K562 (cell line): ENCODE data around the gene GKAP1.
"Not testable (repeated sequence)": the region's sequence is repeated elsewhere in the genome, so short reads cannot be mapped to it uniquely, and the experiment has no call there.

Experiments
- ELF2 ChIP-seq: fragments of 250-450 bp; sonication (Bioruptor Pico); IDR thresholded peaks from 2 replicates; pipeline ENCODE4 v1.5.0; 2021; ENCODE audit warnings: mild to moderate bottlenecking
- ID3 ChIP-seq, 2 experiments: fragments of 250-450 bp in 1 of 2; fragments of 450-650 bp in 1 of 2; sonication (Bioruptor Pico) in 1 of 2; IDR thresholded peaks; 2 replicates each; pipeline versions ENCODE4 v1.6.1 to v1.8.0; 2016 to 2021; ENCODE audit warnings: mild to moderate bottlenecking in 2 of 2, moderate library complexity in 2 of 2, missing compliant biosample characterization in 1 of 2, missing genetic modification characterization in 1 of 2
- MAFG ChIP-seq: fragments of 450-650 bp; conservative IDR thresholded peaks from 2 replicates; pipeline ENCODE4 v1.6.1; 2016; ENCODE audit warnings: missing genetic modification characterization, missing compliant biosample characterization
- MIER1 ChIP-seq: fragments of 450-650 bp; IDR thresholded peaks from 2 replicates; pipeline ENCODE4 v1.6.1; 2016; ENCODE audit warnings: antibody characterized with exemption, mild to moderate bottlenecking, low read depth
- MTF1 ChIP-seq: fragments of 250-450 bp; sonication (Bioruptor Pico); IDR thresholded peaks from 2 replicates; pipeline ENCODE4 v1.9.0; 2021; ENCODE audit warnings: moderate library complexity, mild to moderate bottlenecking, inconsistent platforms, borderline replicate concordance
- PHB2 ChIP-seq: fragments of 450-650 bp; IDR thresholded peaks from 2 replicates; pipeline ENCODE4 v1.6.1; 2017; ENCODE audit warnings: low read depth
- RAD21 ChIP-seq, 2 experiments: fragments of 250-450 bp in 1 of 2; fragments of 450-650 bp in 1 of 2; sonication (Bioruptor Pico) in 1 of 2; formaldehyde crosslinking in 1 of 2; IDR thresholded peaks in 1 of 2; conservative IDR thresholded peaks in 1 of 2; 2 replicates each; pipeline versions ENCODE4 v1.4.0 to v1.8.0; 2020 to 2022; ENCODE audit warnings: mild to moderate bottlenecking in 2 of 2, moderate library complexity in 1 of 2
- TAF1 ChIP-seq: IDR thresholded peaks from 2 replicates; pipeline ENCODE4 v1.6.1; 2011; ENCODE audit warnings: mild to moderate bottlenecking, low read length, moderate library complexity; ENCODE audit not compliant: insufficient read depth, control insufficient read depth, severe bottlenecking; ENCODE audit errors: extremely low read depth
- TF ChIP-seq, protein P1 (sequence below): sonication (generic); formaldehyde crosslinking; IDR thresholded peaks from 2 replicates; pipeline ENCODE4 v1.8.0; 2022; ENCODE audit warnings: mild to moderate bottlenecking, low read depth, missing genetic modification reagents
- TF ChIP-seq, protein P2 (sequence below): fragments of 450-650 bp; IDR thresholded peaks from 2 replicates; pipeline ENCODE4 v1.6.1; 2016

DNA sequence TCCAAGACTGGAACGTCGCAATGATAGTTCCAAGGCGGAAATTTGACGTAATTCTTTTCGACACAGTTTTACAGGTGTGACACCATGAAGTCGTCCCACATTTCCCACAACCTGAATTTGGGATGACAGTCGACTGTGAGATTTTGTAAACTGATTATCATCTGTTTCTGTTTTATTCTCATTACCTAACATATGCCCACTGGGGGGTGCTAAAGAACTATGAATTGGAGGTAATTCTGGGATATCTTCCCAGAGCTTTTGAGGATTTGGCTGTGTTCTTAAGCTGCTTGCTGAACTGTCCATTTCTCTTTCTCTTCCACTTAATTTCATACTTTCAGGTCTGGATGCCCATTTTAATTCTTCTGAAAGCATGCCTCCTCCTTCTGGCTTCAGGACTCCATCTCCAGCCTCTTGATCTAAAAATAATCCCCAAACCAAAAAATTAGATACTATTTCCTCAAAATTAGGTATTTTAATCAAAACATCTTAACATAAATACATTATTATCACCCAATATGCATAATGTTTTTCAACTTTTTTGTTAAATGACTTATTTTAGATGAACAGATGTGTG lies 19.6 kb upstream of the GKAP1 start:
- TF ChIP-seq, protein P1, sequence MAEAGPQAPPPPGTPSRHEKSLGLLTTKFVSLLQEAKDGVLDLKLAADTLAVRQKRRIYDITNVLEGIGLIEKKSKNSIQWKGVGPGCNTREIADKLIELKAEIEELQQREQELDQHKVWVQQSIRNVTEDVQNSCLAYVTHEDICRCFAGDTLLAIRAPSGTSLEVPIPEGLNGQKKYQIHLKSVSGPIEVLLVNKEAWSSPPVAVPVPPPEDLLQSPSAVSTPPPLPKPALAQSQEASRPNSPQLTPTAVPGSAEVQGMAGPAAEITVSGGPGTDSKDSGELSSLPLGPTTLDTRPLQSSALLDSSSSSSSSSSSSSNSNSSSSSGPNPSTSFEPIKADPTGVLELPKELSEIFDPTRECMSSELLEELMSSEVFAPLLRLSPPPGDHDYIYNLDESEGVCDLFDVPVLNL (CRISPR knock-in tag) = not testable (repeated sequence)
- TF ChIP-seq, protein P2, sequence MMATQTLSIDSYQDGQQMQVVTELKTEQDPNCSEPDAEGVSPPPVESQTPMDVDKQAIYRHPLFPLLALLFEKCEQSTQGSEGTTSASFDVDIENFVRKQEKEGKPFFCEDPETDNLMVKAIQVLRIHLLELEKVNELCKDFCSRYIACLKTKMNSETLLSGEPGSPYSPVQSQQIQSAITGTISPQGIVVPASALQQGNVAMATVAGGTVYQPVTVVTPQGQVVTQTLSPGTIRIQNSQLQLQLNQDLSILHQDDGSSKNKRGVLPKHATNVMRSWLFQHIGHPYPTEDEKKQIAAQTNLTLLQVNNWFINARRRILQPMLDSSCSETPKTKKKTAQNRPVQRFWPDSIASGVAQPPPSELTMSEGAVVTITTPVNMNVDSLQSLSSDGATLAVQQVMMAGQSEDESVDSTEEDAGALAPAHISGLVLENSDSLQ = not testable (repeated sequence)
- not testable (repeated sequence) for TF ChIP-seq PHB2; MIER1; ELF2 (CRISPR knock-in tag); MTF1 (CRISPR knock-in tag); MAFG; TAF1; ID3 (CRISPR knock-in tag; IDR thresholded peaks at IDR 0.05); ID3 (tag; IDR thresholded peaks at IDR 0.05)
- peak in 1 of 2 experiments; percentile 18; a peak in 1 of 4 replicates for TF ChIP-seq RAD21 (CRISPR knock-in tag; conservative IDR thresholded peaks at IDR 0.05 in 1 of 2, IDR thresholded peaks at IDR 0.05 in 1 of 2)
